Heart left ventricle (tissue), 16 donors: ENCODE measurements around the gene SDSL. TPM values are rescaled to one million over a fixed set of nuclear protein-coding genes. Genes with fewer than 3 reads are reported as not detected.

Experiments used
- ATAC-seq, 4 donors: fragments of 200-7000 bp; cut with Tn5 transposase; one replicate each; pipeline ENCODE4 v1.9.1; 2020 to 2022; ENCODE audit warnings: moderate library complexity in 4 of 4, mild to moderate bottlenecking in 3 of 4, moderate number of reproducible peaks in 1 of 4
- DNase-seq, 5 donors: peaks; one replicate each; pipeline ENCODE4 v3.0.0-alpha.2; 2020
- H3K27ac ChIP-seq, 12 donors: fragments of 200-600 bp; sonication (generic) in 4 of 12; one replicate each; pipeline versions ENCODE4 v1.5.0 to v1.8.0; 2016 to 2022; ENCODE audit warnings: mild to moderate bottlenecking in 2 of 12
- H3K27me3 ChIP-seq, 9 donors: fragments of 200-600 bp; sonication (generic) in 2 of 9; one replicate each; pipeline versions ENCODE4 v1.5.1 to v1.8.0; 2016 to 2022; ENCODE audit warnings: mild to moderate bottlenecking in 3 of 9
- H3K36me3 ChIP-seq, 9 donors: fragments of 200-600 bp; sonication (generic) in 2 of 9; one replicate each; pipeline versions ENCODE4 v1.5.0 to v1.8.0; 2018 to 2022; ENCODE audit warnings: mild to moderate bottlenecking in 2 of 9
- H3K4me1 ChIP-seq, 12 donors: fragments of 200-600 bp; sonication (generic) in 4 of 12; one replicate each; pipeline versions ENCODE4 v1.5.0 to v1.8.0; 2016 to 2022; ENCODE audit warnings: mild to moderate bottlenecking in 3 of 12
- H3K4me3 ChIP-seq, 12 donors: fragments of 200-600 bp; sonication (generic) in 4 of 12; one replicate each; pipeline versions ENCODE4 v1.5.0 to v1.8.0; 2017 to 2022; ENCODE audit warnings: mild to moderate bottlenecking in 9 of 12, moderate library complexity in 4 of 12
- H3K9me3 ChIP-seq, 12 donors: fragments of 200-600 bp; sonication (generic) in 4 of 12; one replicate each; pipeline versions ENCODE4 v1.5.0 to v1.8.0; 2016 to 2022; ENCODE audit warnings: mild to moderate bottlenecking in 1 of 12
- CTCF ChIP-seq, 12 donors: fragments of 200-600 bp; sonication (generic) in 4 of 12; IDR thresholded peaks; one replicate each; pipeline versions ENCODE4 v1.5.0 to v1.8.0; 2018 to 2022; ENCODE audit warnings: antibody characterized with exemption in 12 of 12, mild to moderate bottlenecking in 5 of 12
- POLR2A ChIP-seq, 2 donors: fragments of 450-650 bp; IDR thresholded peaks; one replicate each; pipeline ENCODE4 v1.6.1; 2017; ENCODE audit warnings: antibody characterized with exemption in 2 of 2, mild to moderate bottlenecking in 2 of 2, moderate library complexity in 2 of 2
- WGBS, 4 donors: extraction: QIAGEN DNeasy Blood & Tissue Kit in 2 of 4; methylation state at CpG; one replicate each; pipeline versions ENCODE4 v1.1.5 to v1.1.7; 2013 to 2018; 5-methylcytosine and 5-hydroxymethylcytosine counted together
- intact Hi-C, 10 donors: fragments of 100-400 bp; cut with DNase I; formaldehyde crosslinking; loops; one replicate each; pipeline versions ENCODE4 v1.11.1 to v1.14.2; 2022
- polyA plus RNA-seq, 2 donors: library from polyadenylated mRNA; stranded (reverse); fragments of 200-250 nt; gene quantifications; one replicate each; pipeline ENCODE4 v1.2.3, GENCODE V29; 2013
- total RNA-seq, 9 donors: library from RNA; depleted of rRNA in 2 of 9; stranded (reverse); fragments of >200 nt in 2 of 9; fragmentation: NEBNext Ultra II Directional in 3 of 9; extraction: Animal tissue kit (Norgen Biotek cat#: 25700) in 3 of 9; gene quantifications; one replicate each; pipeline versions ENCODE4 v1.1.0 to v1.2.4, GENCODE V29; 2016 to 2023
- donor health status: ischemic (EF 13 %, LVEDD 7.1; RV severe dilation, severe dysfunction).
- donor health status: healthy with polysubstance abuse.
- donor health status: DM: no; HTN: yes; CAD: no.
- donor health status: DM: no; HTN: no; CAD: no.
- donor health status: ischemic (EF 25% LVEDD 6.9; RV normal size, moderate dysfunction).
- donor health status: ischemic (EF 25% LVEDD 5.7; RV mildly dilated, moderate dysfunction).
- donor health status: healthy.
- donor health status: DM: yes; HTN: yes; CAD: no.
- donor health status: ischemic (EF 35%, LVEDD 5.7; RV mildly dilated, moderate dysfunction).
- donor health status: nonischemic (EF 11% LVEDD 7.7; RV severe dilation, severe dysfunction).
- donor health status: DM: yes; HTN: yes; CAD: no.
- donor health status: PGD.
- donor health status: ischemic (EF 29% LVEDD 5.4; RV normal size, mild dysfunction).
- donor health status: nonischemic (EF 23%, LVEDD 6.1; RV moderate dilation, normal function).

Gene SDSL
- total and polyA plus RNA-seq, 11 donors: 2.5 to 21.0 (median 5.7) TPM

- Histone ChIP-seq H3K36me3 (no peaks in the 10 kb centered on the region), H3K27ac (no peak overlapping the region), H3K27me3 (peaks cover 0 to 10% (median 0%) of the 10 kb centered on the region in 9 donors), H3K9me3 (no peaks in the 10 kb centered on the region), H3K4me3 (no peak overlapping the region), H3K4me1 (no peaks in the 10 kb centered on the region)
- TF ChIP-seq CTCF (IDR thresholded peaks at IDR 0.05) (no peak), POLR2A (IDR thresholded peaks at IDR 0.05) (no peak)
- peak in 1 of 4 donors; percentile 23 for ATAC-seq
- intact Hi-C loops: no loop called here
- WGBS, 4 donors: 63 to 69% (median 66%) methylated on average over 11 to 16 of the region's 16 CpGs
- no peak for DNase-seq
Observed at GRCh38 chr12:113396828-113397496, 25.2 kb upstream of the SDSL start.

DNA sequence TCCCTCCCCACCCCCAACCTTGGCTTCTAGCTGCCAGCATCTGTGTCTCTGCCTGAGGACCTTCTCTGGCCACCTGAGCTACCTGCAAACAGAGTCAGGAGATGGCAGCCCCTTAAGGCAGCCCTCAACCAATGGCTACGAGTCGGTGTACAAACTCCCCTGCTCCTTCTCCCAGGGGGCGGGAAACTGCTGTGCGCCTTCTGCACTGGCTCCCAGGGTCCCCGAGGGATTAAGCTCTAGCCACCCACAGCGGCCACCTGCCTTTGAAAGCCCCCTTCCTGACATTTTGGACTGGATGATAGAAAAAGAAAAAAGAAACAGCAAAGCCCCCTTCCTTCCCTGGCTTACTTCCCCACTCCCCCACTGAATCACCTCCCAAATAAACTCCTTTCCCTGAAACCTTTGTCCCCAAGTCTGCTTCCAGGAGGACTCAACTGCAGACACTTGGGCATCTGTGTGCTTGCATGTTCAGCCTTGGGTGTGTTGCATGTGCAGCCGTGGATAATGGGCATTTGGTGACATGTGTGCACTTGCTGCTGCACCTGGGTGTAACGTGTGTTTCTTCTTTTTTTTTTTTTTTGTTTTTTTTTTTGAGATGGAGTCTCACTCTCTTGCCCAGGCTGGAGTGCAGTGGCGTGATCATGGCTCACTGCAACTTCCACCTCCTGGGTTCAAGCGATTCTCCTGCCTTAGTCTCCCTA, 24.5 kb upstream of the SDSL start:
- WGBS, 4 donors: 64 to 67% (median 65%) methylated on average over 10 of the region's 10 CpGs
- no peaks in the 10 kb centered on the region for H3K9me3 ChIP-seq
- intact Hi-C loops: no loop called here
- no peak overlapping the region for H3K27ac ChIP-seq
- H3K27me3 ChIP-seq: peaks cover 0 to 10% (median 0%) of the 10 kb centered on the region in 9 donors
- ATAC-seq: no peak
- H3K4me1 ChIP-seq: no peaks in the 10 kb centered on the region
- no peaks in the 10 kb centered on the region for H3K36me3 ChIP-seq
- DNase-seq: no peak
- H3K4me3 ChIP-seq: no peak overlapping the region
- no peak for TF ChIP-seq CTCF (IDR thresholded peaks at IDR 0.05)
- TF ChIP-seq POLR2A (IDR thresholded peaks at IDR 0.05): no peak

DNA sequence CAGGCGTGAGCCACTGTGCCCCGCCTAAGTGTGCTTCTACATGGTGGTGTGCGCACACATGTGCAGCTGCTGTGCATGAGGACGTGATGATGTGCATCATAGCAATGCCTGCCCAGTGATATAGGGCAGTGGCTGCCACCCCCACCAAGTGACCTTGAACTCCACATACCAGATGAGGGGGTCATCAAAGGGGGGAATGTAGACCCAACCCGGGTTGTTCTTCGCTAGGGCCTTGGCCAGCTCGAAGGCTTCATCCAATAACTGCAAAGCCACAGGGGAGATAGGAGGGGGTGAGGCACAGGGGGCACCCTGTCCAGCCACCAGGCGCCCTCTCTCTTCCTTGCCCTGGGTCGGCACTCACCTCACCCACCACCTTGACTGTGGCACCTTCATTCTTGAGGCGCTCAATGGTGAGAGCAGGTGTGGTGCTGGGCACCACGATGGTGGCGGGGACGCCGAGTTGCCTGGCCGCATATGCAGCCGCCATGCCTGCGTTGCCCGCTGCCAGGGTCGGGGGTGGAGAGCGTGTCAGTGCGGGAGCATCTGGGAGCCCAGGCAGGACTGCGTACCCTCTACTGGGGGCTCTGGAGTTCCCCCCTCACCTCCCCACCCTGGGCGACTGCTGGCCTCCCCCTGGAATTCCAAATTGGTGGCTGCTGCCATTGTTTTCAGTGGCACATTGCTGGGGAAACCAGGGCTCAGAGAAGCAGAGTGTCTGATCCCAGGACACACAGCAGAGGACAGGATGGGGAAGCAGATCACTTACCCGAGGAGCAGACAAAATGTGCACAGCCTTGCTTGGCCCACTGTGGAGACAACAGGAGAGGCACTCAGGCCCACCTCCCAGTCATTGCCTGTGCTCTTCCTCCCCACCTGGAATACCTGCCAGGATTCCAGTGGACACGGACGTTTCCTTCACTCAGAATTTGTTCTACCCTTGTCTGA, 23.6 kb upstream of the SDSL start:
- peaks cover 0 to 5% (median 0%) of the 10 kb centered on the region in 12 donors for H3K4me1 ChIP-seq
- H3K4me3 ChIP-seq: no peak overlapping the region
- H3K9me3 ChIP-seq: no peaks in the 10 kb centered on the region
- no peak overlapping the region for H3K27ac ChIP-seq
- no peak for DNase-seq
- ATAC-seq: no peak
- no peaks in the 10 kb centered on the region for H3K36me3 ChIP-seq
- 81 to 91% (median 85%) methylated on average over 9 to 26 of the region's 26 CpGs for WGBS, 4 donors
- H3K27me3 ChIP-seq: peaks cover 0 to 10% (median 0%) of the 10 kb centered on the region in 9 donors
- intact Hi-C loops: no loop called here
- TF ChIP-seq POLR2A (IDR thresholded peaks at IDR 0.05): no peak
- no peak for TF ChIP-seq CTCF (IDR thresholded peaks at IDR 0.05)
